AG09319 (cell line): Measurements from ENCODE around the gene FAM20C.
"Not testable (repeated sequence)": the region's sequence is repeated elsewhere in the genome, so short reads cannot be mapped to it uniquely, and the experiment has no call there.

Source experiments
- DNase-seq: peaks from one replicate; pipeline ENCODE4 v3.0.0-alpha.2; 2010; ENCODE audit warnings: low read depth; ENCODE audit errors: extremely low read depth
- TF ChIP-seq, protein P1 (sequence below): IDR thresholded peaks from 2 replicates; pipeline ENCODE4 v1.5.1; 2011; ENCODE audit warnings: low read depth, mild to moderate bottlenecking, inconsistent platforms, low read length, moderate library complexity

Gene FAM20C

DNA sequence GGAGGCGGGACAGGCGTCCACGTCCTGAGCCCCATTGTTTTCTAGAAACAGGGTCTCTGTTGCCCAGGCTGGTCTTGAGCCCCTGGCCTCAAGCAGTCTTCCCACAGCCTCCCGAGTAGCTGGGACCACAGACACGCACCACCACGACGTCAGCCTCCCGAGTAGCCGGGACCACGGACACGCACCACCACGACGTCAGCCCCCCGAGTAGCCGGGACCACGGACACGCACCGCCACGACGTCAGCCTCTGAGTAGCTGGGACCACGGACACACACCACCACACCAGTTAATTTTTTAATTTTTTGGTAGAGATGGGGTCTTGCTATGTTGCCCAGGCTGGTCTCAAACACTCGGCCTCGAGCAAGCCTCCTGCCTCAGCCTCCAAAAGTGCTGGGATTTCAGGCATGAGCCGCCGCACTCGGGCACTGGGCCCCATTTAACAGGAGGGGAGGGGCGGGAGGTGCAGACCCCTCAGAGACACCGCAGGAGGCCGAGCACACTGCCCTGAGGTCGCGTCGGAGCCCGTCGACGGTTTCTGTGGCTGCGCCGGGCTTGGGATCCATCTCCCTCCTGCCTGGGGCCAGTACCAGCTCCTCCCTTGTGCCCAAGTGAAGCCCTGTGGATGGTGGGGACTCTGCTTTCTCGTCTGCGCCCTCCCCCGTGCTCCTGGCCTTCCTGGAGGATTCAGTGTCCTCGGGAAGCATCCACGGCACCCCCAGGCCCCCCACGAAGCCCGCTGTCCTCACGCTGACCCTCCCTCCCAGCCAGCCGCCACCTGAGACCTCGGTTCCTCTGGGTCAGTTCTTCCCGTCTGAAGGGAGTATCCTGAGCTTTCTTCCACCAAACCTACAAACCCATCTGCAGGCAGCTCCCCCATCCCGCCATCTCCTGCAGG, 13.0 kb downstream of the FAM20C start:
- no peak for DNase-seq
- TF ChIP-seq, protein P1, sequence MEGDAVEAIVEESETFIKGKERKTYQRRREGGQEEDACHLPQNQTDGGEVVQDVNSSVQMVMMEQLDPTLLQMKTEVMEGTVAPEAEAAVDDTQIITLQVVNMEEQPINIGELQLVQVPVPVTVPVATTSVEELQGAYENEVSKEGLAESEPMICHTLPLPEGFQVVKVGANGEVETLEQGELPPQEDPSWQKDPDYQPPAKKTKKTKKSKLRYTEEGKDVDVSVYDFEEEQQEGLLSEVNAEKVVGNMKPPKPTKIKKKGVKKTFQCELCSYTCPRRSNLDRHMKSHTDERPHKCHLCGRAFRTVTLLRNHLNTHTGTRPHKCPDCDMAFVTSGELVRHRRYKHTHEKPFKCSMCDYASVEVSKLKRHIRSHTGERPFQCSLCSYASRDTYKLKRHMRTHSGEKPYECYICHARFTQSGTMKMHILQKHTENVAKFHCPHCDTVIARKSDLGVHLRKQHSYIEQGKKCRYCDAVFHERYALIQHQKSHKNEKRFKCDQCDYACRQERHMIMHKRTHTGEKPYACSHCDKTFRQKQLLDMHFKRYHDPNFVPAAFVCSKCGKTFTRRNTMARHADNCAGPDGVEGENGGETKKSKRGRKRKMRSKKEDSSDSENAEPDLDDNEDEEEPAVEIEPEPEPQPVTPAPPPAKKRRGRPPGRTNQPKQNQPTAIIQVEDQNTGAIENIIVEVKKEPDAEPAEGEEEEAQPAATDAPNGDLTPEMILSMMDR: no peak

DNA sequence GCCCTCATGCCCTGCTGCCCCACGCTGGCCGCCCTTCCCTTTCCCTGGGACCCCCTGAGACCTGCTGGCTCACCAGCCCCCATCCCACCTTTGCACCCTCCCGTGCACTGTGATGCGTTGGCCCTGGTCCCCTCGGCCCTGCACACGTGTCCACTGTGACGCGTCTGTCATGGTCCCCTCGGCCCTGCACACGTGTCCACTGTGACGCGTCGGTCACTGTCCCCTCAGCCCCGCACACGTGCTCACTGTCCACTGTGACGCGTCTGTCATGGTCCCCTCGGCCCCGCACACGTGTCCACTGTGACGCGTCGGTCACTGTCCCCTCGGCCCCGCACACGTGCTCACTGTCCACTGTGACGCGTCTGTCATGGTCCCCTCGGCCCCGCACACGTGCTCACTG, 14.0 kb downstream of the FAM20C start:
- DNase-seq: not testable (repeated sequence)

DNA sequence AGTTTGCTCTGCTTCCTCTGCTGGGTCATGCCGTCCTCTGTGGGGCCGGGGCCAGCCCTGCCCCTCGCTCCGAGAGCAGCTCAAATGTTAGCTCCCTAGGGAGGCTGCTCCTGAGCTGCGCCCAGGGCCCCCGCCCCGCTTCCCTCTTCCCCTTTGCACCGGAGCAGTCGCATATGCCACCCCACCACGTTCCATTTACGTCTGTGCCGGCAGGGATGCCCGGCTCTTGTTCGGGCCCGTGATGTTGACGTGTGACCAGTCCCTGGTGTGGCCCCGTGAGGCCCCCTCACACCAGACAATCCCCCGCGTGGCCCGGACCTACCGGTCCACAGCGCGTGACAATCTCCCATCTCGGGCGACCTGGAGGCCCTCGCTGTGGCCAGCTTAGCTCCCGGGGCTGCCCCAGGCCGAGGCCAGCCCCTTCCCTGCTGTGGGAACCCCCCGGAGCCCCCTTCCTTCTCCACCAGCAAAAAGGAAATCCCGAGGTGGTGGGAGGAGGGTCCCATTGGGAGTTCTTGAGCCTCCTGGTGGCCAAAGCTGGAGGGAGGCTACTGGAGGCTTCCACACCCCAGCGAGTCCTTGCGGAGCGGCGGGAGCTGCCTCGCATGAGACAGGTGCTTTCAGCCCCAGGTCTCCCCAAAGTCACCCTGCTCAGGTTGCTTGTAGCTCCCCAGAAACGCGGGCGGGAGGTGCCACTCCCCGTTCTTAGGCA, 15.2 kb downstream of the FAM20C start:
- DNase-seq: no peak
- TF ChIP-seq, protein P1: peak; percentile 14; the same call in 1 of the 2 replicates

DNA sequence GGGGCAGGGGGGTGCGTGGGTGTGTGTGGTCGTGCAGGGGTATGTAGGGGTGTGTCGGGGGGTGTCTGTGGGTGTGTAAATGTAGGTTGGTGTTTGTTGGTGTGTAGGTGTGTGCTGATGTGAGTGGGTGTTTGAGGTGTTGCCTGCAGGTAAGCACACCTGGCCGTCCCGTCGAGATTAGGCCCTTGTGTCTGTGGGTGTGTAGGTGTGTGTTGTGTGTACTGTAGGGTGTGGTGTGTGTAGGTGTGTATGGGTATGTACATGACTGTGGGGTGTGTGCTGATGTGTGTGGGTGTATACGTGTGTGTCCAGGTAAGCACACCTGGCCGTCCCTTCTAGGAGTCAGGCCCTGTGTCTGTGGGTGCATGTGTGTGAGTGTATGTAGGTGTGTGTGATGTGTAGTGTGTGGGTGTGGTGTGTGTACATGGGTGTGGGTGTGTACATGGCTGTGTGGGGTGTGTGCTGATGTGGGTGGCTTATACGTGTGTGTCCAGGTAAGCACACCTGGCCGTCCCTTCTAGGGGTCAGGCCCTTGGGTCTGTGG, 15.8 kb downstream of the FAM20C start:
- TF ChIP-seq, protein P1: no peak
- no peak for DNase-seq

DNA sequence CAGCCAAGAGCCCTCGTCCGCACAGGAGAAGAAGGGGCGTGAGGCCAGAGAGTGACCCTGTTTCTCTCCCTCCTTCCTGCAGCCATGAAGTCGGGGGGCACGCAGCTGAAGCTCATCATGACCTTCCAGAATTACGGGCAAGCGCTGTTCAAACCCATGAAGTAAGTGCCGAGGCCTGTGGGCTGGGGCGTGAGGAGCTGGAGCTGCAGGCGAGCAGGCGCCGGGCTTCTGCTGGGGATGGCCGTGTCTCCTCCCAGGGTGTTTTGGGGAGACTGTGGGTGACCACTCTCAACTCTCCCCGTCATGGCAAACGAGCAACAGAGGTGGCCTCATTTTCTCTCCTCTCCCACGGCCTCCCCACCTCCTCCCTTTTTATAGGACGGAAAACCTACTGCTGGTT, 16.4 kb downstream of the FAM20C start:
- DNase-seq: no peak
- TF ChIP-seq, protein P1: no peak

DNA sequence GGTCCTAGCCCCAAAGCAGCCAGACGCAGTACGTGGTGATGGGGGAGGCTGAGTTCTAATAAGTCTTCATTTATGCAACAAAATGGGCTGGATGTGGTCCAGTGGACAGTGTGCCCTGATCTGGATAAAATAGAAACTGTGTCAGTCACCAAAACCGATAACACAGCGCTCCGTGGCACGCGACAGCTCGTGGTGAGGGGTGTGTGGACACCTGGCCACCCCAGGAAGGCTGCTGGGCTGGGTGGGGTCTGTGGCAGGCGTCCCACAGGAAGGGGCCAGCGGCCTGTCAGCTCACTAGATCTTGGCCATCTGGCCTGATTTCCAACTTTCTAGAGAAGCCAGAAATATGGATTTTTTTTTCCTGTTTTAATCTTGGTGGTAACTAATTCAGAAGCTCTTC, 17.0 kb downstream of the FAM20C start:
- TF ChIP-seq, protein P1: no peak
- no peak for DNase-seq

DNA sequence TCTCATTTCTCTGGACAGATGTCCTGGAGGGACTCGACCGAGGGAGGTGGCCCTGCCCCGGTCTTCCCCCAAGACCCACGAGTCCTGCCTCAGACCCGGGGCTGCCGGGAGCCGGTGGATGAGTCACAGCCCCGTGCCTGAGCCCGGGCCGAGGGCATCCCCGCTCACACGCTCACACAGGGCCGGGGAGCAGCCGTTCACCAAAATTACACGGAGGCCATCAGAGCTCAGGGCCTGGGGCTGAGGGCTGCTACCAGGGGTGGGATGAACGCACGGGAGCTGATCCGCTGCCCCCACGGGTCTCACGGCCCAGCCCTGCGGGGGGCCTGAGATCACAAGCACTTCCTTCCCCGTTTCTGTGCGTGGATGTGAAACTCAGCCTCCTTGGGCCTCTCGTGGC, 17.5 kb downstream of the FAM20C start:
- TF ChIP-seq, protein P1: no peak
- no peak for DNase-seq
